HG03575 (cell line): ENCODE results near the gene CCDC88A.

ENCODE experiments used
- ATAC-seq: cut with Tn5 transposase; IDR thresholded peaks from one replicate; pipeline ENCODE4 v1.9.1; 2021; ENCODE audit not compliant: unreplicated experiment, insufficient number of reproducible peaks, low FRiP score; ENCODE audit errors: extremely low read depth

Gene CCDC88A

GRCh38 chr2:55425431-55425831 lies 5.8 kb upstream of the CCDC88A start:
- no peak for ATAC-seq

GRCh38 chr2:55422876-55423665 lies 3.4 kb upstream of the CCDC88A start:
- no peak for ATAC-seq

- no peak for ATAC-seq
Measured at GRCh38 chr2:55421326-55421725, 1.7 kb upstream of the CCDC88A start.

GRCh38 chr2:55420871-55421270 lies 1.2 kb upstream of the CCDC88A start:
- no peak for ATAC-seq

GRCh38 chr2:55420439-55420725 lies 726 bp upstream of the CCDC88A start:
- ATAC-seq = no peak

GRCh38 chr2:55419233-55419678 lies 400 bp downstream of the CCDC88A start:
- no peak for ATAC-seq

GRCh38 chr2:55418512-55419232 lies 984 bp downstream of the CCDC88A start:
- ATAC-seq = no peak

GRCh38 chr2:55418072-55418471 lies 1.6 kb downstream of the CCDC88A start:
- no peak for ATAC-seq

- no peak for ATAC-seq
Measured at GRCh38 chr2:55416786-55417568, 2.7 kb downstream of the CCDC88A start.

GRCh38 chr2:55415300-55415699 lies 4.4 kb downstream of the CCDC88A start:
- ATAC-seq = no peak

- ATAC-seq = no peak
Measured at GRCh38 chr2:55408918-55409868, 10.5 kb downstream of the CCDC88A start.

- no peak for ATAC-seq
Measured at GRCh38 chr2:55408098-55408882, 11.4 kb downstream of the CCDC88A start.

GRCh38 chr2:55405116-55405515 lies 14.5 kb downstream of the CCDC88A start:
- ATAC-seq = no peak

- ATAC-seq = no peak
Measured at GRCh38 chr2:55403256-55403998, 16.2 kb downstream of the CCDC88A start.

- ATAC-seq = no peak
Measured at GRCh38 chr2:55401124-55401523, 18.5 kb downstream of the CCDC88A start.

- ATAC-seq = no peak
Measured at GRCh38 chr2:55400332-55400731, 19.3 kb downstream of the CCDC88A start.

- no peak for ATAC-seq
Measured at GRCh38 chr2:55399815-55400214, 19.8 kb downstream of the CCDC88A start.
